Gastroesophageal sphincter (tissue), 3 donors: ENCODE measurements around the gene TMEM272.

Experiments used
- EP300 ChIP-seq: sonication (generic); formaldehyde crosslinking; IDR thresholded peaks from one replicate; pipeline ENCODE4 v1.6.1; 2017; ENCODE audit warnings: antibody characterized with exemption, mild to moderate bottlenecking
- TF ChIP-seq, protein P1 (sequence below), 4 experiments: fragments of 200-600 bp in 2 of 4; fragments of 450-650 bp in 2 of 4; sonication (generic) in 1 of 4; IDR thresholded peaks; one replicate each; pipeline ENCODE4 v1.5.1; 2017 to 2019; ENCODE audit warnings: antibody characterized with exemption in 4 of 4, mild to moderate bottlenecking in 2 of 4, moderate library complexity in 2 of 4

DNA sequence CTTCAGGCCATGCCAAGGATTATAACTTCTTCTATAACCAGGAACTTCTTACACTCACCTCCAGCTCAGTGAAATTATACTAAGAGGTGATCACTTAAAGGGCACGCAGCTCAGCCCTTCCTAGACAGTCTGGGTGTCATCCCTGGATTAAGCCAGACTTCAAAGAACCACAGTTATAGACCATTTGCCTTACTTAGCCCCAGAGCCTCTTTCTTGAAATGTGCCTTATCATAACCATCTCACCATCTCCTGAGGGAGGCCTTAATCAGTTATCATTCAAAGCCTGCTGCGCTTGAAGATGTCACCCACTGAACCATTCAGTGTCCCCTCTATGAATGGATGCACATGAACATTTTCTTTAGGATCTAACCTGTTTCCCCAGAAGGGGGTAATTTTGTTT is 30.9 kb downstream of the TMEM272 start:
- TF ChIP-seq, protein P1, sequence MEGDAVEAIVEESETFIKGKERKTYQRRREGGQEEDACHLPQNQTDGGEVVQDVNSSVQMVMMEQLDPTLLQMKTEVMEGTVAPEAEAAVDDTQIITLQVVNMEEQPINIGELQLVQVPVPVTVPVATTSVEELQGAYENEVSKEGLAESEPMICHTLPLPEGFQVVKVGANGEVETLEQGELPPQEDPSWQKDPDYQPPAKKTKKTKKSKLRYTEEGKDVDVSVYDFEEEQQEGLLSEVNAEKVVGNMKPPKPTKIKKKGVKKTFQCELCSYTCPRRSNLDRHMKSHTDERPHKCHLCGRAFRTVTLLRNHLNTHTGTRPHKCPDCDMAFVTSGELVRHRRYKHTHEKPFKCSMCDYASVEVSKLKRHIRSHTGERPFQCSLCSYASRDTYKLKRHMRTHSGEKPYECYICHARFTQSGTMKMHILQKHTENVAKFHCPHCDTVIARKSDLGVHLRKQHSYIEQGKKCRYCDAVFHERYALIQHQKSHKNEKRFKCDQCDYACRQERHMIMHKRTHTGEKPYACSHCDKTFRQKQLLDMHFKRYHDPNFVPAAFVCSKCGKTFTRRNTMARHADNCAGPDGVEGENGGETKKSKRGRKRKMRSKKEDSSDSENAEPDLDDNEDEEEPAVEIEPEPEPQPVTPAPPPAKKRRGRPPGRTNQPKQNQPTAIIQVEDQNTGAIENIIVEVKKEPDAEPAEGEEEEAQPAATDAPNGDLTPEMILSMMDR (IDR thresholded peaks at IDR 0.05) = no peak
- TF ChIP-seq EP300 = no peak
